ENCODE measurements around the gene ANXA4.

Gene ANXA4

GRCh38 chr2:69863298-69863697 lies 121.4 kb downstream of the ANXA4 start:
- no peak for DNase-seq
